HCT116 (cell line): ENCODE data around the gene AMPD3. TPM values are rescaled to one million over a fixed set of nuclear protein-coding genes. Genes with fewer than 3 reads are reported as not detected.

Experiments used
- ATAC-seq: fragments of 200-7000 bp; cut with Tn5 transposase; 2 replicates; pipeline ENCODE4 v1.9.1; 2020; ENCODE audit warnings: mild to moderate bottlenecking, moderate library complexity
- BruUV-seq: library from RNA; stranded (reverse); fragments of 400-500 nt; replicated peaks from 2 replicates; lab custom pipeline; 2021; lab: Mats Ljungman, UMichigan
- CTCF ChIA-PET: fragments of 300-600 bp; sonication (Branson Sonifier 250); formaldehyde crosslinking; loops from one replicate; lab custom pipeline; 2021; ENCODE audit warnings: antibody characterized with exemption; lab: Charles Lee
- POLR2A ChIA-PET: fragments of 300-600, 350-600 bp; sonication (Branson Sonifier 250); formaldehyde crosslinking; loops from one replicate; lab custom pipeline; 2021; ENCODE audit warnings: antibody characterized with exemption; lab: Charles Lee
- RAD21 ChIA-PET, 2 experiments: fragments of 300-600 bp; sonication (Branson Sonifier 250); formaldehyde crosslinking; loops; one replicate each; lab custom pipeline; 2023; ENCODE audit warnings: low total read pairs in 2 of 2; ENCODE audit not compliant: uncharacterized antibody in 2 of 2, unreplicated experiment in 2 of 2, low non-redundant PET in 1 of 2; lab: Charles Lee
- DNase-seq: peaks from one replicate; pipeline ENCODE4 v3.0.0-alpha.2; 2010; ENCODE audit warnings: low read depth, low spot score
- H2AFZ ChIP-seq: fragments of 200-600 bp; shearing (Covaris generic), sonication (generic); 2 replicates; pipeline ENCODE4 v1.6.1; 2017; ENCODE audit warnings: low read depth, mixed run types, mixed read lengths, antibody characterized with exemption, low read length; ENCODE audit not compliant: poor library complexity, severe bottlenecking
- H3K27ac ChIP-seq: 2 replicates; pipeline ENCODE4 v1.5.1; 2012; ENCODE audit warnings: low read depth, low read length
- H3K27me3 ChIP-seq: fragments of 200-600 bp; sonication (generic); 2 replicates; pipeline ENCODE4 v1.6.1; 2016; ENCODE audit warnings: mixed run types, low read length, mixed read lengths; ENCODE audit not compliant: insufficient read depth
- H3K36me3 ChIP-seq, 2 experiments: fragments of 200-500 bp in 1 of 2; fragments of 200-600 bp in 1 of 2; sonication (Bioruptor generic) in 1 of 2; sonication (generic) in 1 of 2; 2 replicates each; pipeline versions ENCODE4 v1.5.1 to v1.6.1; 2014 to 2016; ENCODE audit warnings: low read length in 2 of 2, inconsistent platforms in 1 of 2, mixed read lengths in 1 of 2, mixed run types in 1 of 2; ENCODE audit not compliant: insufficient read depth in 2 of 2, control insufficient read depth in 1 of 2
- H3K4me1 ChIP-seq, 2 experiments: fragments of 200-600 bp in 1 of 2; sonication (generic) in 1 of 2; 2 replicates each; pipeline versions ENCODE4 v1.5.1 to v1.6.1; 2012 to 2017; ENCODE audit warnings: low read length in 2 of 2, inconsistent platforms in 1 of 2, mild to moderate bottlenecking in 1 of 2, mixed read lengths in 1 of 2, mixed run types in 1 of 2, moderate library complexity in 1 of 2; ENCODE audit not compliant: insufficient read depth in 2 of 2, control insufficient read depth in 1 of 2
- H3K4me2 ChIP-seq: fragments of 200-600 bp; sonication (generic); 2 replicates; pipeline ENCODE4 v1.6.1; 2017; ENCODE audit warnings: mixed run types, low read length, mixed read lengths
- H3K4me3 ChIP-seq, 2 experiments: fragments of 200-600 bp in 1 of 2; sonication (generic) in 1 of 2; replicated peaks in 1 of 2; 2 replicates each; pipeline ENCODE4 v1.5.1; 2011 to 2016; ENCODE audit warnings: low read length in 2 of 2, control low read depth in 1 of 2, low read depth in 1 of 2, mild to moderate bottlenecking in 1 of 2, mixed read lengths in 1 of 2, mixed run types in 1 of 2
- H3K79me2 ChIP-seq: fragments of 200-600 bp; sonication (generic); 2 replicates; pipeline ENCODE4 v1.6.1; 2017; ENCODE audit warnings: mild to moderate bottlenecking, mixed run types, low read length, moderate library complexity, mixed read lengths; ENCODE audit not compliant: insufficient read depth
- H3K9ac ChIP-seq: fragments of 200-600 bp; sonication (generic); 2 replicates; pipeline ENCODE4 v1.6.1; 2016; ENCODE audit warnings: low read length, mixed read lengths
- H3K9me2 ChIP-seq: fragments of 200-600 bp; sonication (generic), shearing (Covaris generic); 2 replicates; pipeline ENCODE4 v1.6.1; 2017; ENCODE audit warnings: mixed run types, mild to moderate bottlenecking, moderate library complexity; ENCODE audit not compliant: insufficient read depth
- H3K9me3 ChIP-seq, 2 experiments: fragments of 200-500 bp in 1 of 2; fragments of 200-600 bp in 1 of 2; sonication (Bioruptor generic) in 1 of 2; sonication (generic) in 1 of 2; 2 replicates each; pipeline ENCODE4 v1.6.1; 2014 to 2017; ENCODE audit warnings: low read length in 2 of 2, mixed read lengths in 2 of 2, inconsistent platforms in 1 of 2, low read depth in 1 of 2, mild to moderate bottlenecking in 1 of 2, mixed run types in 1 of 2, moderate library complexity in 1 of 2; ENCODE audit not compliant: control insufficient read depth in 1 of 2, insufficient read depth in 1 of 2
- H4K20me1 ChIP-seq: fragments of 200-600 bp; sonication (generic), shearing (Covaris generic); 2 replicates; pipeline ENCODE4 v1.6.1; 2017; ENCODE audit warnings: mixed run types, mild to moderate bottlenecking, moderate library complexity; ENCODE audit not compliant: insufficient read depth
- CEBPB ChIP-seq: IDR thresholded peaks from 2 replicates; pipeline ENCODE4 v1.6.1; 2012; ENCODE audit warnings: low read depth
- EGR1 ChIP-seq: IDR thresholded peaks from 2 replicates; pipeline ENCODE4 v1.6.1; 2012; ENCODE audit warnings: low read depth
- ELF1 ChIP-seq: IDR thresholded peaks from 2 replicates; pipeline ENCODE4 v1.6.1; 2012; ENCODE audit warnings: low read depth, borderline replicate concordance
- EZH2 ChIP-seq: fragments of 200-600 bp; sonication (generic); IDR thresholded peaks from 2 replicates; pipeline ENCODE4 v1.6.1; 2017; ENCODE audit warnings: antibody characterized with exemption, mixed run types
- EZH2phosphoT487 ChIP-seq: fragments of 200-600 bp; IDR thresholded peaks from 2 replicates; pipeline ENCODE4 v1.6.1; 2018; ENCODE audit warnings: antibody characterized with exemption, borderline replicate concordance
- MAX ChIP-seq: IDR thresholded peaks from 2 replicates; pipeline ENCODE4 v1.6.1; 2012
- RAD21 ChIP-seq: IDR thresholded peaks from 2 replicates; pipeline ENCODE4 v1.6.1; 2012; ENCODE audit warnings: low read depth, mild to moderate bottlenecking
- REST ChIP-seq: IDR thresholded peaks from 2 replicates; pipeline ENCODE4 v1.6.1; 2012; ENCODE audit warnings: low read depth
- SIN3A ChIP-seq: IDR thresholded peaks from 2 replicates; pipeline ENCODE4 v1.6.1; 2012; ENCODE audit warnings: low read depth
- SP1 ChIP-seq: IDR thresholded peaks from 2 replicates; pipeline ENCODE4 v1.6.1; 2012; ENCODE audit warnings: low read depth
- TCF7L2 ChIP-seq: IDR thresholded peaks from 2 replicates; pipeline ENCODE4 v1.7.0; 2011; ENCODE audit warnings: borderline replicate concordance, inconsistent platforms; ENCODE audit not compliant: insufficient read depth, insufficient read length; ENCODE audit errors: extremely low read depth
- ZFX ChIP-seq: fragments of 450-650 bp; IDR thresholded peaks from 2 replicates; pipeline ENCODE4 v1.6.1; 2017
- ZNF274 ChIP-seq: fragments of 200-500 bp; sonication (Bioruptor generic); IDR thresholded peaks from 2 replicates; pipeline ENCODE4 v1.6.1; 2014; ENCODE audit warnings: mild to moderate bottlenecking, low read depth, low read length, inconsistent platforms
- intact Hi-C: fragments of 100-400 bp; cut with micrococcal nuclease; formaldehyde crosslinking; loops from 2 replicates; pipeline ENCODE4 v1.10.0; 2022
- total RNA-seq: library from RNA; stranded (reverse); gene quantifications from one replicate; pipeline ENCODE4 v1.2.1, GENCODE V29; 2021; ENCODE audit not compliant: unreplicated experiment
- TF ChIP-seq, protein P1 (sequence below): IDR thresholded peaks from 2 replicates; pipeline ENCODE4 v1.6.1; 2012

AMPD3 gene
- total RNA-seq, 1 experiment from 2014 or later, result 25.9 TPM

GRCh38 chr11:10526974-10527918 lies 72.2 kb downstream of the AMPD3 start (continued):
- peak; percentile 61 for TF ChIP-seq MAX

GRCh38 chr11:10528121-10528520 lies 73.1 kb downstream of the AMPD3 start:
- H3K9me3 ChIP-seq, result no peaks in the 10 kb centered on the region
- POLR2A ChIA-PET, result interaction anchor here (2.6 kb wide), 1 partner anchor 13 kb away, joined by 15 read pairs; the partner anchor contains the start of gene RNF141
- H3K4me1 ChIP-seq, result peaks cover 50 to 85% of the 10 kb centered on the region in 2 experiments
- no peak for TF ChIP-seq CEBPB
- no peak for TF ChIP-seq TCF7L2
- TF ChIP-seq ZFX, result no peak
- no peak for TF ChIP-seq EGR1
- TF ChIP-seq EZH2, result no peak
- TF ChIP-seq SIN3A, result no peak
- TF ChIP-seq, protein P1, sequence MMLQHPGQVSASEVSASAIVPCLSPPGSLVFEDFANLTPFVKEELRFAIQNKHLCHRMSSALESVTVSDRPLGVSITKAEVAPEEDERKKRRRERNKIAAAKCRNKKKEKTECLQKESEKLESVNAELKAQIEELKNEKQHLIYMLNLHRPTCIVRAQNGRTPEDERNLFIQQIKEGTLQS, result no peak
- no peak for TF ChIP-seq ELF1
- no peak for TF ChIP-seq ZNF274
- TF ChIP-seq MAX, result no peak
- no peak for TF ChIP-seq EZH2phosphoT487
- no peak for TF ChIP-seq RAD21
- no peak for TF ChIP-seq REST
- TF ChIP-seq SP1, result no peak
- TF ChIP-seq, all 23 proteins: peak for 0
- ChIA-PET CTCF (interaction anchor here (1.7 kb wide), 1 partner anchor 13 kb away, joined by 9 read pairs; the partner anchor contains the start of gene RNF141), RAD21 (no interaction called here)
- peaks cover 76% of the 10 kb centered on the region for H3K79me2 ChIP-seq
- intact Hi-C loops, result loop anchor here (5.0 kb wide), 1 partner anchor 209 kb away; no protein-coding TSS in a partner anchor
- peak overlapping the region; percentile 90; the same call in 1 of the 2 replicates for H3K27ac ChIP-seq
- H3K4me3 ChIP-seq, result no peak overlapping the region
- no peaks in the 10 kb centered on the region for H4K20me1 ChIP-seq
- H3K9ac ChIP-seq, result peak overlapping the region; percentile 45
- peak overlapping the region; percentile 77 for H3K4me2 ChIP-seq
- H3K9me2 ChIP-seq, result no peaks in the 10 kb centered on the region
- H2AFZ ChIP-seq, result no peak overlapping the region
- no TSS peak for BruUV-seq
- ATAC-seq, result no peak
- H3K36me3 ChIP-seq, result peaks cover 11 to 63% of the 10 kb centered on the region in 2 experiments
- H3K27me3 ChIP-seq, result no peaks in the 10 kb centered on the region
- no peak for DNase-seq
